IMR-90 (cell line): Measurements from ENCODE around the gene COX4I1. TPM values are rescaled to one million over a fixed set of nuclear protein-coding genes. Genes with fewer than 3 reads are reported as not detected.

ENCODE experiments used
- ATAC-seq: fragments of 200-7000 bp; cut with Tn5 transposase; 2 replicates; pipeline ENCODE4 v1.9.1; 2020; ENCODE audit warnings: low read depth, mild to moderate bottlenecking, moderate library complexity
- BruUV-seq: library from RNA; stranded (reverse); fragments of 400-500 nt; replicated peaks from 2 replicates; lab custom pipeline; 2021; lab: Mats Ljungman, UMichigan
- CTCF ChIA-PET: fragments of 300-600 bp; formaldehyde crosslinking; extraction: SDS; loops from one replicate; lab custom pipeline; 2021; ENCODE audit warnings: antibody characterized with exemption; lab: Yijun Ruan, JAX
- POLR2A ChIA-PET: fragments of 300-600 bp; sonication (Branson Sonifier 250); formaldehyde crosslinking; loops from one replicate; lab custom pipeline; 2022; ENCODE audit warnings: antibody characterized with exemption; ENCODE audit not compliant: unreplicated experiment; lab: Charles Lee
- DNase-seq: peaks from one replicate; pipeline ENCODE4 v3.0.0; 2013
- H2AFZ ChIP-seq: replicated peaks from 2 replicates; pipeline ENCODE3; 2013; ENCODE audit warnings: low read length, mild to moderate bottlenecking; ENCODE audit not compliant: poor library complexity
- H2AK5ac ChIP-seq: 2 replicates; pipeline ENCODE4 v1.6.1; 2013; ENCODE audit warnings: low read depth, low read length, inconsistent platforms
- H2AK9ac ChIP-seq: replicated peaks from 2 replicates; pipeline ENCODE3; 2013; ENCODE audit warnings: mild to moderate bottlenecking, low read depth, low read length, moderate library complexity; ENCODE audit not compliant: poor library complexity
- H2BK120ac ChIP-seq: 2 replicates; pipeline ENCODE4 v1.6.1; 2013; ENCODE audit warnings: low read depth, low read length, inconsistent platforms
- H2BK15ac ChIP-seq: 3 replicates; pipeline ENCODE4 v1.6.1; 2013; ENCODE audit warnings: low read depth, low read length, inconsistent platforms
- H2BK20ac ChIP-seq: 2 replicates; pipeline ENCODE4 v1.6.1; 2013; ENCODE audit warnings: low read depth, mild to moderate bottlenecking, inconsistent platforms, low read length, moderate library complexity
- H2BK5ac ChIP-seq: 2 replicates; pipeline ENCODE4 v1.6.1; 2013; ENCODE audit warnings: mild to moderate bottlenecking, low read depth, low read length, inconsistent platforms; ENCODE audit not compliant: poor library complexity, severe bottlenecking
- H3K14ac ChIP-seq: replicated peaks from 2 replicates; pipeline ENCODE4 v1.6.1; 2013; ENCODE audit warnings: low read depth, low read length, inconsistent platforms
- H3K18ac ChIP-seq: 2 replicates; pipeline ENCODE4 v1.6.1; 2013; ENCODE audit warnings: low read depth, low read length, control low read depth
- H3K23ac ChIP-seq: 2 replicates; pipeline ENCODE4 v1.6.1; 2013; ENCODE audit warnings: low read depth, low read length, inconsistent platforms
- H3K27ac ChIP-seq: 2 replicates; pipeline ENCODE4 v1.5.1; 2013; ENCODE audit warnings: mild to moderate bottlenecking, control low read depth, low read length; ENCODE audit not compliant: insufficient read depth
- H3K27me3 ChIP-seq: 2 replicates; pipeline ENCODE4 v1.6.1; 2013; ENCODE audit warnings: low read length; ENCODE audit not compliant: control insufficient read depth, insufficient read depth
- H3K36me3 ChIP-seq: 2 replicates; pipeline ENCODE4 v1.6.1; 2013; ENCODE audit warnings: low read length, mixed read lengths; ENCODE audit not compliant: control insufficient read depth, insufficient read depth
- H3K4ac ChIP-seq: 2 replicates; pipeline ENCODE4 v1.6.1; 2013; ENCODE audit warnings: low read depth, low read length, inconsistent platforms
- H3K4me1 ChIP-seq: 2 replicates; pipeline ENCODE4 v1.6.1; 2013; ENCODE audit warnings: low read length, mixed read lengths; ENCODE audit not compliant: control insufficient read depth, insufficient read depth
- H3K4me2 ChIP-seq: 2 replicates; pipeline ENCODE4 v1.6.1; 2013; ENCODE audit warnings: low read depth, mild to moderate bottlenecking, control low read depth, low read length, moderate library complexity
- H3K4me3 ChIP-seq: 2 replicates; pipeline ENCODE4 v1.5.1; 2013; ENCODE audit warnings: low read depth, mild to moderate bottlenecking, control low read depth, low read length, moderate library complexity; ENCODE audit not compliant: insufficient read depth
- H3K56ac ChIP-seq: 2 replicates; pipeline ENCODE4 v1.6.1; 2013; ENCODE audit warnings: low read length, inconsistent platforms; ENCODE audit not compliant: insufficient read depth; ENCODE audit errors: extremely low read depth
- H3K79me1 ChIP-seq, 2 experiments: 2 replicates each; pipeline ENCODE4 v1.6.1; 2013; ENCODE audit warnings: low read length in 2 of 2, inconsistent platforms in 1 of 2, low read depth in 1 of 2
- H3K9ac ChIP-seq: 2 replicates; pipeline ENCODE4 v1.6.1; 2013; ENCODE audit warnings: low read depth, low read length, control low read depth
- H3K9me1 ChIP-seq: 2 replicates; pipeline ENCODE4 v1.6.1; 2013; ENCODE audit warnings: low read length, inconsistent platforms; ENCODE audit not compliant: insufficient read depth
- H3K9me3 ChIP-seq: 2 replicates; pipeline ENCODE4 v1.6.1; 2013; ENCODE audit warnings: low read length; ENCODE audit not compliant: control insufficient read depth, insufficient read depth
- H4K20me1 ChIP-seq: 2 replicates; pipeline ENCODE4 v1.6.1; 2013; ENCODE audit warnings: low read length, inconsistent platforms; ENCODE audit not compliant: insufficient read depth
- H4K5ac ChIP-seq: 2 replicates; pipeline ENCODE4 v1.6.1; 2013; ENCODE audit warnings: mild to moderate bottlenecking, low read depth, low read length, control low read depth
- H4K8ac ChIP-seq, 2 experiments: 2 replicates each; pipeline ENCODE4 v1.6.1; 2013; ENCODE audit warnings: low read depth in 2 of 2, low read length in 2 of 2, control low read depth in 1 of 2, inconsistent platforms in 1 of 2
- H4K91ac ChIP-seq: 2 replicates; pipeline ENCODE4 v1.6.1; 2013; ENCODE audit warnings: low read depth, low read length, inconsistent platforms; ENCODE audit not compliant: insufficient read depth
- BHLHE40 ChIP-seq: fragments of 150-350 bp; IDR thresholded peaks from 2 replicates; pipeline ENCODE4 v1.6.1; 2016; ENCODE audit warnings: mild to moderate bottlenecking, low read depth, low read length
- CHD1 ChIP-seq: IDR thresholded peaks from 2 replicates; pipeline ENCODE4 v1.6.1; 2012; ENCODE audit warnings: low read depth, low read length, improper control_type of control experiment
- FOS ChIP-seq: fragments of 150-350 bp; IDR thresholded peaks from 2 replicates; pipeline ENCODE4 v1.6.1; 2016; ENCODE audit warnings: low read depth, low read length
- MAZ ChIP-seq: IDR thresholded peaks from 2 replicates; pipeline ENCODE4 v1.6.1; 2012; ENCODE audit warnings: low read depth, mild to moderate bottlenecking, low read length, improper control_type of control experiment, moderate library complexity, borderline replicate concordance
- POLR2A ChIP-seq: IDR thresholded peaks from 2 replicates; pipeline ENCODE4 v1.6.1; 2012; ENCODE audit warnings: mild to moderate bottlenecking, low read depth, low read length
- RAD21 ChIP-seq: IDR thresholded peaks from 2 replicates; pipeline ENCODE4 v1.6.1; 2012; ENCODE audit warnings: low read length, improper control_type of control experiment
- RFX5 ChIP-seq: IDR thresholded peaks from 2 replicates; pipeline ENCODE4 v1.8.0; 2012; ENCODE audit warnings: low read depth, mild to moderate bottlenecking, low read length, moderate library complexity
- SMC3 ChIP-seq: fragments of 150-350 bp; IDR thresholded peaks from 2 replicates; pipeline ENCODE4 v1.6.1; 2016; ENCODE audit warnings: low read depth, mild to moderate bottlenecking, antibody characterized with exemption, low read length, moderate library complexity
- WGBS, 2 experiments: methylation state at CpG; one replicate each; pipeline versions ENCODE4 v1.1.5 to v1.1.7; 2013; ENCODE audit warnings: missing lambda C conversion rate in 2 of 2; ENCODE audit not compliant: insufficient read length in 1 of 2; ENCODE audit errors: extremely low coverage in 2 of 2; 5-methylcytosine and 5-hydroxymethylcytosine counted together
- dilution Hi-C: fragments of 300-500 bp; cut with HindIII; formaldehyde crosslinking; loops from one replicate; pipeline ENCODE4 v1.14.3; 2018; ENCODE audit warnings: low sequenced_read_pairs; ENCODE audit not compliant: unreplicated experiment
- in situ Hi-C: fragments of 300-500 bp; cut with MboI; formaldehyde crosslinking; loops from 3 replicates; pipeline ENCODE4 v1.14.3; 2019; ENCODE audit warnings: low sequenced_read_pairs, inconsistent platforms, mixed read lengths
- intact Hi-C: fragments of 100-400 bp; cut with micrococcal nuclease; formaldehyde crosslinking; loops from 2 replicates; pipeline ENCODE4 v1.10.0; 2022
- polyA plus RNA-seq, 3 experiments: library from polyadenylated mRNA; depleted of rRNA; stranded (reverse); fragments of >200 nt; gene quantifications; 2 replicates each; pipeline ENCODE4 v1.2.3, GENCODE V29; 2012; ENCODE audit warnings: low replicate concordance in 1 of 3
- total RNA-seq: library from RNA; depleted of rRNA; stranded (reverse); fragments of >200 nt; gene quantifications from 2 replicates; pipeline ENCODE4 v1.2.3, GENCODE V29; 2012
- TF ChIP-seq, protein P1 (sequence below): fragments of 150-350 bp; IDR thresholded peaks from 2 replicates; pipeline ENCODE4 v1.6.1; 2016; ENCODE audit warnings: low read depth, mild to moderate bottlenecking, low read length, moderate library complexity, borderline replicate concordance
- TF ChIP-seq, protein P2 (sequence below): conservative IDR thresholded peaks from 2 replicates; pipeline ENCODE4 v1.5.1; 2012; ENCODE audit warnings: mild to moderate bottlenecking, low read depth, low read length, improper control_type of control experiment
- TF ChIP-seq, protein P3 (sequence below): fragments of 150-350 bp; IDR thresholded peaks from 2 replicates; pipeline ENCODE4 v1.6.1; 2017; ENCODE audit warnings: mild to moderate bottlenecking, antibody characterized with exemption, low read length, low read depth

COX4I1 gene
- total and polyA plus RNA-seq, 2 of the 4 experiments (the other 2 are of a cell fraction): 397 to 700 TPM

DNA sequence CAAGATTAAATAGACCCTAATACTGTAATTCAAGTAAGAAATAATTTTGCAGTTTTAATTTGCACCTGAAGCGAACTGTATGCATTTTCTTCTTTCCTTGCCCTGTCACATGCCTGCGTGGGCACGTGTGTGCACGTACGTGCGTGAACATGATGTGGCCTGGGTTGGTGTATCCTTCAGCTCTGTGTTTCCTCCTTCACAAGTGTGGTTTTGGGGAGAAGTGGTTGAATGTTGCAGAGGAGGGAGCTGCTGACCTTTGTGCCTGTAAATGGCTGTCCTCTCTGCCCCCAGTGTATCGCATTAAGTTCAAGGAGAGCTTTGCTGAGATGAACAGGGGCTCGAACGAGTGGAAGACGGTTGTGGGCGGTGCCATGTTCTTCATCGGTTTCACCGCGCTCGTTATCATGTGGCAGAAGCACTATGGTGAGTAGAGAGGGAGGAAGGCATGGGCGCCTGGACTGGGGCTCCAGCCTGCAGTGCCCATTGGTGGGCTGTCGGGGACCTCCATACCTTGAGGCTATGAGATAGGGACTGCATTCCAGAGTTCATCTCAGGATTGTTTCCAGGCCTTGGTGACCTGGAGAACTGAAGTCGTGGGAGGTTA, 6.0 kb downstream of the COX4I1 start:
- no TSS peak for BruUV-seq
- Histone ChIP-seq H2BK20ac (no peak overlapping the region), H3K14ac (no peak overlapping the region), H2AK5ac (no peak overlapping the region), H2BK120ac (no peak overlapping the region), H4K20me1 (peaks cover 32% of the 10 kb centered on the region), H3K18ac (no peak overlapping the region), H3K9me3 (no peaks in the 10 kb centered on the region), H3K79me1 (peaks cover 37 to 45% of the 10 kb centered on the region in 2 experiments), H3K4me1 (no peaks in the 10 kb centered on the region), H3K9ac (no peak overlapping the region), H2BK5ac (no peak overlapping the region), H3K4ac (no peak overlapping the region), H3K27ac (no peak overlapping the region), H2AFZ (no peak overlapping the region), H4K91ac (no peak overlapping the region), H3K4me2 (no peak overlapping the region), H3K36me3 (peaks cover 44% of the 10 kb centered on the region), H3K56ac (no peak overlapping the region), H3K4me3 (no peak overlapping the region), H3K23ac (no peak overlapping the region), H3K27me3 (peaks cover 3% of the 10 kb centered on the region; the same call in 1 of the 2 replicates), H2BK15ac (no peak overlapping the region), H3K9me1 (no peaks in the 10 kb centered on the region; the same call in 1 of the 2 replicates), H4K5ac (no peak overlapping the region), H4K8ac (no peak overlapping the region), H2AK9ac (no peak overlapping the region)
- CTCF ChIA-PET: no interaction called here
- TF ChIP-seq SMC3 (no peak), RAD21 (no peak), BHLHE40 (no peak), CHD1 (no peak), MAZ (no peak), POLR2A (no peak), RFX5 (no peak), FOS (no peak)
- TF ChIP-seq, protein P1, sequence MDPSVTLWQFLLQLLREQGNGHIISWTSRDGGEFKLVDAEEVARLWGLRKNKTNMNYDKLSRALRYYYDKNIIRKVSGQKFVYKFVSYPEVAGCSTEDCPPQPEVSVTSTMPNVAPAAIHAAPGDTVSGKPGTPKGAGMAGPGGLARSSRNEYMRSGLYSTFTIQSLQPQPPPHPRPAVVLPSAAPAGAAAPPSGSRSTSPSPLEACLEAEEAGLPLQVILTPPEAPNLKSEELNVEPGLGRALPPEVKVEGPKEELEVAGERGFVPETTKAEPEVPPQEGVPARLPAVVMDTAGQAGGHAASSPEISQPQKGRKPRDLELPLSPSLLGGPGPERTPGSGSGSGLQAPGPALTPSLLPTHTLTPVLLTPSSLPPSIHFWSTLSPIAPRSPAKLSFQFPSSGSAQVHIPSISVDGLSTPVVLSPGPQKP: no peak
- TF ChIP-seq, protein P2, sequence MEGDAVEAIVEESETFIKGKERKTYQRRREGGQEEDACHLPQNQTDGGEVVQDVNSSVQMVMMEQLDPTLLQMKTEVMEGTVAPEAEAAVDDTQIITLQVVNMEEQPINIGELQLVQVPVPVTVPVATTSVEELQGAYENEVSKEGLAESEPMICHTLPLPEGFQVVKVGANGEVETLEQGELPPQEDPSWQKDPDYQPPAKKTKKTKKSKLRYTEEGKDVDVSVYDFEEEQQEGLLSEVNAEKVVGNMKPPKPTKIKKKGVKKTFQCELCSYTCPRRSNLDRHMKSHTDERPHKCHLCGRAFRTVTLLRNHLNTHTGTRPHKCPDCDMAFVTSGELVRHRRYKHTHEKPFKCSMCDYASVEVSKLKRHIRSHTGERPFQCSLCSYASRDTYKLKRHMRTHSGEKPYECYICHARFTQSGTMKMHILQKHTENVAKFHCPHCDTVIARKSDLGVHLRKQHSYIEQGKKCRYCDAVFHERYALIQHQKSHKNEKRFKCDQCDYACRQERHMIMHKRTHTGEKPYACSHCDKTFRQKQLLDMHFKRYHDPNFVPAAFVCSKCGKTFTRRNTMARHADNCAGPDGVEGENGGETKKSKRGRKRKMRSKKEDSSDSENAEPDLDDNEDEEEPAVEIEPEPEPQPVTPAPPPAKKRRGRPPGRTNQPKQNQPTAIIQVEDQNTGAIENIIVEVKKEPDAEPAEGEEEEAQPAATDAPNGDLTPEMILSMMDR: no peak
- TF ChIP-seq, protein P3, sequence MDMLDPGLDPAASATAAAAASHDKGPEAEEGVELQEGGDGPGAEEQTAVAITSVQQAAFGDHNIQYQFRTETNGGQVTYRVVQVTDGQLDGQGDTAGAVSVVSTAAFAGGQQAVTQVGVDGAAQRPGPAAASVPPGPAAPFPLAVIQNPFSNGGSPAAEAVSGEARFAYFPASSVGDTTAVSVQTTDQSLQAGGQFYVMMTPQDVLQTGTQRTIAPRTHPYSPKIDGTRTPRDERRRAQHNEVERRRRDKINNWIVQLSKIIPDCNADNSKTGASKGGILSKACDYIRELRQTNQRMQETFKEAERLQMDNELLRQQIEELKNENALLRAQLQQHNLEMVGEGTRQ: no peak
- dilution Hi-C loops (no loop called here), in situ Hi-C loops (loop anchor here (25.0 kb wide), 1 partner anchor 507 kb away; no protein-coding TSS in a partner anchor), intact Hi-C loops (no loop called here)
- WGBS, 2 experiments: 100% methylated on average over 10 of the region's 18 CpGs; no CpG with 5 or more reads in 1 of the 2 experiments
- ATAC-seq: no peak
- POLR2A ChIA-PET: no interaction called here
- no peak for DNase-seq
